BJ (cell line): ENCODE results near the gene C12orf57. TPM values are rescaled to one million over a fixed set of nuclear protein-coding genes. Genes with fewer than 3 reads are reported as not detected.

Source experiments
- CTCF ChIA-PET: fragments of 350-600 bp; formaldehyde crosslinking; extraction: SDS; loops from one replicate; lab custom pipeline; 2021; ENCODE audit warnings: antibody characterized with exemption, inconsistent platforms; lab: Yijun Ruan, JAX
- POLR2A ChIA-PET: fragments of 300-600 bp; sonication (Branson Sonifier 250); formaldehyde crosslinking; extraction: SDS; loops from one replicate; lab custom pipeline; 2021; ENCODE audit warnings: antibody characterized with exemption; lab: Charles Lee
- DNase-seq: peaks from one replicate; pipeline ENCODE4 v3.0.0-alpha.2; 2011; ENCODE audit warnings: low read depth
- H3K27me3 ChIP-seq: 2 replicates; pipeline ENCODE4 v1.6.0; 2011; ENCODE audit warnings: low read length; ENCODE audit not compliant: control insufficient read depth, insufficient read depth
- H3K36me3 ChIP-seq: 2 replicates; pipeline ENCODE4 v1.5.1; 2011; ENCODE audit warnings: low read length; ENCODE audit not compliant: control insufficient read depth, insufficient read depth
- H3K4me3 ChIP-seq: 2 replicates; pipeline ENCODE4 v1.5.1; 2011; ENCODE audit warnings: low read depth, mild to moderate bottlenecking, control low read depth, low read length
- CTCF ChIP-seq: IDR thresholded peaks from 2 replicates; pipeline ENCODE4 v1.5.1; 2011; ENCODE audit warnings: low read depth, mild to moderate bottlenecking, control low read depth, inconsistent platforms, low read length, moderate library complexity; ENCODE audit not compliant: insufficient read depth
- polyA plus RNA-seq: library from polyadenylated mRNA; depleted of rRNA; stranded (reverse); fragments of >200 nt; gene quantifications from 2 replicates; pipeline ENCODE4 v1.2.3, GENCODE V29; 2011

Gene C12orf57
- polyA plus RNA-seq, 1 experiment = 709 TPM

- peak; percentile 48 for DNase-seq
- H3K4me3 ChIP-seq = peak overlapping the region; percentile 60
- peaks cover 47% of the 10 kb centered on the region for H3K36me3 ChIP-seq
- peak; percentile 97 for TF ChIP-seq CTCF
- H3K27me3 ChIP-seq = no peaks in the 10 kb centered on the region
- ChIA-PET CTCF (interaction anchor here (0.5 to 10.0 kb wide), 22 partner anchors 9 to 188 kb away, joined by 3 to 129 read pairs (median 4); partner anchors contain the start of genes ATN1, C1RL, C1S and ENO2), POLR2A (interaction anchor here (0.6 to 1.0 kb wide), 4 partner anchors 9 to 65 kb away, joined by 3 to 6 read pairs (median 4); partner anchors contain the start of gene SPSB2)
These were observed 6.1 kb upstream of the C12orf57 start for GRCh38 chr12:6937481-6938352.

- ChIA-PET CTCF (interaction anchor here (0.6 to 10.0 kb wide), 17 partner anchors 8 to 187 kb away, joined by 3 to 129 read pairs (median 5); partner anchors contain the start of genes ATN1, C1RL, C1S and ENO2), POLR2A (interaction anchor here (0.6 to 1.0 kb wide), 3 partner anchors 10 to 66 kb away, joined by 3 to 6 read pairs (median 5); partner anchors contain the start of gene SPSB2)
- TF ChIP-seq CTCF = no peak
- no peaks in the 10 kb centered on the region for H3K27me3 ChIP-seq
- no peak for DNase-seq
- peak overlapping the region; percentile 60; the same call in 1 of the 2 replicates for H3K4me3 ChIP-seq
- peaks cover 47% of the 10 kb centered on the region for H3K36me3 ChIP-seq
These were observed 5.2 kb upstream of the C12orf57 start for GRCh38 chr12:6938353-6939190.

DNA sequence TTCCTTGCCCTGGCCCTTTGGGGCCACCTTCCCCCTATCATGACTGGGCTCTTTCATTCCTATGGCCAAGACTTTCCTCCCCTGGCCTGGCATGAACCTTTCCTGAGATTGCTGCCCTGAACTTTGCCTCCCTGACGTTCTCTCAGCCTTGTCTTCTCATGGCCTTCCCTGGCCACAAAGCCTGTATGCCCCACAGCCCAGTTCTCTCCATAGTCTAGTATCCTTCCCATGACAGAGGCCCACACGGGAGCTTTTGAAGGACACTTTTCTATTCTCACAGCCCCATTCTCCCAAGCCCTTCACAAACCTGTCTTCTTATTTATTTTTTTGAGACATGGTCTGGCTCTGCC is 4.7 kb upstream of the C12orf57 start:
- POLR2A ChIA-PET = no interaction called here
- Histone ChIP-seq H3K4me3 (no peak overlapping the region), H3K27me3 (no peaks in the 10 kb centered on the region), H3K36me3 (peaks cover 44% of the 10 kb centered on the region)
- no peak for DNase-seq
- TF ChIP-seq CTCF = no peak
- CTCF ChIA-PET = interaction anchor here (1.2 to 10.0 kb wide), 11 partner anchors 15 to 186 kb away, joined by 3 to 129 read pairs (median 5); partner anchors contain the start of genes C1RL, ENO2, MLF2 and SPSB2

- POLR2A ChIA-PET = no interaction called here
- peaks cover 31% of the 10 kb centered on the region for H3K36me3 ChIP-seq
- no peak overlapping the region for H3K4me3 ChIP-seq
- no peak for TF ChIP-seq CTCF
- CTCF ChIA-PET = interaction anchor here (1.4 to 10.0 kb wide), 4 partner anchors 17 to 69 kb away, joined by 5 to 129 read pairs (median 14); partner anchors contain the start of gene SPSB2
- DNase-seq = no peak
- H3K27me3 ChIP-seq = no peaks in the 10 kb centered on the region
These were observed 2.6 kb upstream of the C12orf57 start for GRCh38 chr12:6941267-6941666.
